Measurements from ENCODE around the gene C1QL4. TPM values are rescaled to one million over a fixed set of nuclear protein-coding genes. Genes with fewer than 3 reads are reported as not detected.

The C1QL4 gene
- total RNA-seq, 1 experiment from 2014 or later: 2.1 TPM

DNA sequence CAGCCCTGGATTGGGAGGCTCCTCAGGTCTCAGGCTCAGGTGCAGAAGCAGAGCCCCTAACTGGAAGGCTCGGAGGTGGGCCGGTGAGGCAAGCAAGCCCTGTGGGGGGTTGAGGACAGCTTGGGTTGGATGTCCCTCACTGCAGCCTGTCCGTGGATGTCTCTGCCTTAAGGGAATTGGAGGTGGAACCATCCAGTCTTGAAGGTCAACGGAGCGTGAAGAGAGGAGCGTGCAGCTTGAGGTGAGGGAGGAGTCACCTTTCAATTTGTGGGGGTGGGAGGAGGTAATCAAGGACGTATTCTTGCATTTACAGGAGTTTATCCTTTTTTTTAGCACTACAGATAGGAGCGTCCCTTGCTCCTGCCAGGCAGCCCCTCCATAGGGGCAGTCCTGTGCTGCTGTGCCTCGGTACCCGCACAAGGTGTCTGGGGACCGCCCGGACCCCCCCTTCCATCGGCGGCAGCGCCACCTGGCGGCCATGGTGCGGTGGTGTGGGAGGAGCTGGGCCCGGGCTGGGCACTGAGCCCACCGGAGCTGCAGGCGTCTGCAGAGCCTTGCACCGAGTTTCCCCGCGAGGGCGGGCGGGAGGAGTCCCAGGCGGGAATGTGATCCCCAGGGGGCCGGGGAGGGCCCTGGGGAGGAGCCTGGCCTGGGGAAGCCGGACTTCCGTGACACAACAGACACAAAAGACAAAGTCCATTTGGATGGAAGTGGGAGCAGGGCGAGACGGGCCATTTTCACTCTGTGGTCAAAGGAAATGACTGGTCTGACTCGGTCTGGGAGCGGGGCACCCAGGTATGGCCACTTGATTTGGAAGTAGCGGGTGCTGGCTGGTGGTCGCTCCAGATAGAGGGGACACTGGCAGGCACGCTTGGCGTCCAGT lies 10.6 kb upstream of the C1QL4 start:
- in situ Hi-C loops (cut with HindIII; ENCODE audit: low pct_unique_long_range_greater_than_20kb, low sequenced_read_pairs) (no loop called here), intact Hi-C loops (cut with micrococcal nuclease; ENCODE audit: unreplicated experiment) (no loop called here)
- ChIA-PET POLR2A (interaction anchor here (0.6 kb wide), 1 partner anchor 18 kb away, joined by 3 read pairs; no protein-coding TSS in a partner anchor), CTCF (interaction anchor here (0.5 to 2.1 kb wide), 22 partner anchors 9 to 390 kb away, joined by 3 to 20 read pairs (median 4); partner anchors contain the start of genes C1QL4 and TROAP)
- DNase-seq (ENCODE audit: low read depth, low spot score) (no peak), ATAC-seq (peak; percentile 84)
- Histone ChIP-seq H3K27me3 (ENCODE audit: control insufficient read depth, insufficient read depth, low read length) (no peaks in the 10 kb centered on the region; the same call in 1 of the 2 replicates), H3K27ac (ENCODE audit: low read length) (no peak overlapping the region), H3K4me3 (ENCODE audit: low read depth in 2 of 2, low read length in 2 of 2) (peak overlapping the region; percentile 31 to 63), H3K36me3 (ENCODE audit: control insufficient read depth, insufficient read depth, low read length) (no peaks in the 10 kb centered on the region), H3K4me1 (ENCODE audit: control insufficient read depth, insufficient read depth, low read length) (peaks cover 20% of the 10 kb centered on the region), H3K9me3 (ENCODE audit: control insufficient read depth, insufficient read depth, low read depth, low read length) (no peaks in the 10 kb centered on the region)
- BruUV-seq (replicated peaks): no TSS peak
- TF ChIP-seq, protein P1, sequence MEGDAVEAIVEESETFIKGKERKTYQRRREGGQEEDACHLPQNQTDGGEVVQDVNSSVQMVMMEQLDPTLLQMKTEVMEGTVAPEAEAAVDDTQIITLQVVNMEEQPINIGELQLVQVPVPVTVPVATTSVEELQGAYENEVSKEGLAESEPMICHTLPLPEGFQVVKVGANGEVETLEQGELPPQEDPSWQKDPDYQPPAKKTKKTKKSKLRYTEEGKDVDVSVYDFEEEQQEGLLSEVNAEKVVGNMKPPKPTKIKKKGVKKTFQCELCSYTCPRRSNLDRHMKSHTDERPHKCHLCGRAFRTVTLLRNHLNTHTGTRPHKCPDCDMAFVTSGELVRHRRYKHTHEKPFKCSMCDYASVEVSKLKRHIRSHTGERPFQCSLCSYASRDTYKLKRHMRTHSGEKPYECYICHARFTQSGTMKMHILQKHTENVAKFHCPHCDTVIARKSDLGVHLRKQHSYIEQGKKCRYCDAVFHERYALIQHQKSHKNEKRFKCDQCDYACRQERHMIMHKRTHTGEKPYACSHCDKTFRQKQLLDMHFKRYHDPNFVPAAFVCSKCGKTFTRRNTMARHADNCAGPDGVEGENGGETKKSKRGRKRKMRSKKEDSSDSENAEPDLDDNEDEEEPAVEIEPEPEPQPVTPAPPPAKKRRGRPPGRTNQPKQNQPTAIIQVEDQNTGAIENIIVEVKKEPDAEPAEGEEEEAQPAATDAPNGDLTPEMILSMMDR (IDR thresholded peaks at IDR 0.05): peak; percentile 98
- no peak for TF ChIP-seq REST (IDR thresholded peaks at IDR 0.05; ENCODE audit: insufficient read depth in 1 of 2, low read depth in 2 of 2, low read length in 1 of 2)
- TF ChIP-seq TCF7L2 (IDR thresholded peaks at IDR 0.05; ENCODE audit: low read depth, low read length): no peak
- no peak for TF ChIP-seq POLR2AphosphoS5 (IDR thresholded peaks at IDR 0.05; ENCODE audit: low read depth, low read length)
- no peak for TF ChIP-seq SIN3A (IDR thresholded peaks at IDR 0.05; ENCODE audit: borderline replicate concordance, insufficient read depth, low read depth, low read length)

GRCh38 chr12:49346659-49347310 lies 9.8 kb upstream of the C1QL4 start, which contains the start of gene DNAJC22:
TSS of gene DNAJC22 (plus strand) at chr12:49346888. CDS start at chr12:49348873, 1,985 bp downstream.
- BruUV-seq (replicated peaks): no TSS peak
- H3K27me3 ChIP-seq (ENCODE audit: control insufficient read depth, insufficient read depth, low read length): no peaks in the 10 kb centered on the region; the same call in 1 of the 2 replicates
- CTCF ChIA-PET: interaction anchor here (1.1 to 2.1 kb wide), 4 partner anchors 9 to 297 kb away, joined by 5 to 20 read pairs (median 9); partner anchors contain the start of gene C1QL4
- no peak within 1 kb of the TSS for H3K27ac ChIP-seq (ENCODE audit: low read length)
- in situ Hi-C loops (cut with HindIII; ENCODE audit: low pct_unique_long_range_greater_than_20kb, low sequenced_read_pairs): no loop called here
- no peaks in the 10 kb centered on the region for H3K9me3 ChIP-seq (ENCODE audit: control insufficient read depth, insufficient read depth, low read depth, low read length)
- H3K4me1 ChIP-seq (ENCODE audit: control insufficient read depth, insufficient read depth, low read length): peaks cover 20% of the 10 kb centered on the region
- peak within 1 kb of the TSS; percentile 31 to 63 for H3K4me3 ChIP-seq (ENCODE audit: low read depth in 2 of 2, low read length in 2 of 2)
- no peak for TF ChIP-seq TCF7L2 (IDR thresholded peaks at IDR 0.05; ENCODE audit: low read depth, low read length)
- no peak for TF ChIP-seq REST (IDR thresholded peaks at IDR 0.05; ENCODE audit: insufficient read depth in 1 of 2, low read depth in 2 of 2, low read length in 1 of 2)
- no peak for TF ChIP-seq SIN3A (IDR thresholded peaks at IDR 0.05; ENCODE audit: borderline replicate concordance, insufficient read depth, low read depth, low read length)
- TF ChIP-seq, protein P1 (IDR thresholded peaks at IDR 0.05): no peak
- TF ChIP-seq POLR2AphosphoS5 (IDR thresholded peaks at IDR 0.05; ENCODE audit: low read depth, low read length): no peak
- intact Hi-C loops (cut with micrococcal nuclease; ENCODE audit: unreplicated experiment): no loop called here
- DNase-seq (ENCODE audit: low read depth, low spot score) (no peak), ATAC-seq (peak; percentile 64)
- POLR2A ChIA-PET: interaction anchor here (0.6 to 0.9 kb wide), 3 partner anchors 15 to 347 kb away, joined by 6 to 14 read pairs (median 9); partner anchors contain the start of gene SPATS2
- H3K36me3 ChIP-seq (ENCODE audit: control insufficient read depth, insufficient read depth, low read length): no peaks in the 10 kb centered on the region

Measured in Panc1 (cell line).